Amniotic stem cell (primary cell): Measurements from ENCODE around the gene ZNF831.

Experiments used
- DNase-seq: peaks from one replicate; lab custom pipeline; 2025; lab: John Stamatoyannopoulos, UW

Gene ZNF831

GRCh38 chr20:59157961-59158541 lies 5.6 kb upstream of the ZNF831 start:
- no peak for DNase-seq

- no peak for DNase-seq
Measured at GRCh38 chr20:59158673-59159072, 4.9 kb upstream of the ZNF831 start.

DNA sequence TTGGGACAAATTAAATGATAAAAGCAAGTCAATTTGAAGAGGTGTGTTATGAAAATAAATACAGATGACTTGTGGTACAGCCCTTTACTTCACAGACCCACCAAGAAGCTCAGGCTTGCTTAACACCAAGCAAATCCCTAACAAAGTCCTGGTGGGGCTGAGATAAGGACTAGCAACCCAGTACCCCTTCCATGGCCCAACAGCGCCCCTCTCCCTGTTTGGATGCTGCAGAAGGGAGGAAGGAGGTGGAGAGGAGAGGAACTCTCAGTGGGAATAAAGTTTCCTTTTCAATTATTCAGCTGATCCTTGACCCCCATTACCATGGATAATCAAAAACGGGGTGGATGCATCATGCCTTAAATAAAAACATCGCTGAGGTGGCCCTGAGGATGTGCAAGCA lies 4.5 kb upstream of the ZNF831 start:
- DNase-seq: no peak

GRCh38 chr20:59159493-59160376 lies 3.9 kb upstream of the ZNF831 start:
- no peak for DNase-seq

GRCh38 chr20:59160389-59161115 lies 3.1 kb upstream of the ZNF831 start:
- no peak for DNase-seq

- DNase-seq: no peak
Measured at GRCh38 chr20:59161721-59162120, 1.9 kb upstream of the ZNF831 start.

DNA sequence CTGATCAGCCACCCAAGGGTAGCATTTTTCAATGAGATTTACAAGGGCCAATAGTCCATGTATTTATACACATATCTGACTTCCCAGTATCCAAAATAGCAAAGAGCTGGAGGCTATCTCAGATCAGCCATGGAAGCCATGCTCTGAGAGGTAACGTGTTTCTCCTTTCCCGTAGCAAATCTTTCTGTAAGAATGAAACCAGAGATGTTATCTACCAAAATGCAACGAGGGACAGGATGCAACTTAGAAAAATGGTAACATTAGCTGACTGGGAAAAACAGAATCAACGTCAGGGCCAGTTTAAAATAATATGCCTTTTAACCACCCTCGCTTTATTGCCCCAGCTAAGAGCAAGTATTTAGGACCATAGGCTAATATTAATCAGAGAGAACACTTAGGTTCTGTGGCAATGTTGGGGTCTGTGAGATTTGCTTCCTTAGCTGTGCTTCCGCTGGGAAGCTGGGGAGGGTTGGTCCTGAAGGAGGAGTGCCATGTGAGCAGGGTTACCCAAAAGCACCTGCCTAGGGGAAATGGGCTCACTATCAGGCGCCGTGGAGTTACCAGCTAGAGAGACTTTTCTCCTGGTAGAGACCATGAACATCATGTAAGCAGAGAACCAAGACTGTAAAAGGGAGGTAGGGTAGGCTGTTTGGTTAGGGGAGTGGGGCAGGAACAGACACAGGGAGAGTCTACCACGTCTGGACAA lies 1.2 kb downstream of the ZNF831 start:
- DNase-seq: no peak

- no peak for DNase-seq
Measured at GRCh38 chr20:59165396-59165795, 1.8 kb downstream of the ZNF831 start.

DNA sequence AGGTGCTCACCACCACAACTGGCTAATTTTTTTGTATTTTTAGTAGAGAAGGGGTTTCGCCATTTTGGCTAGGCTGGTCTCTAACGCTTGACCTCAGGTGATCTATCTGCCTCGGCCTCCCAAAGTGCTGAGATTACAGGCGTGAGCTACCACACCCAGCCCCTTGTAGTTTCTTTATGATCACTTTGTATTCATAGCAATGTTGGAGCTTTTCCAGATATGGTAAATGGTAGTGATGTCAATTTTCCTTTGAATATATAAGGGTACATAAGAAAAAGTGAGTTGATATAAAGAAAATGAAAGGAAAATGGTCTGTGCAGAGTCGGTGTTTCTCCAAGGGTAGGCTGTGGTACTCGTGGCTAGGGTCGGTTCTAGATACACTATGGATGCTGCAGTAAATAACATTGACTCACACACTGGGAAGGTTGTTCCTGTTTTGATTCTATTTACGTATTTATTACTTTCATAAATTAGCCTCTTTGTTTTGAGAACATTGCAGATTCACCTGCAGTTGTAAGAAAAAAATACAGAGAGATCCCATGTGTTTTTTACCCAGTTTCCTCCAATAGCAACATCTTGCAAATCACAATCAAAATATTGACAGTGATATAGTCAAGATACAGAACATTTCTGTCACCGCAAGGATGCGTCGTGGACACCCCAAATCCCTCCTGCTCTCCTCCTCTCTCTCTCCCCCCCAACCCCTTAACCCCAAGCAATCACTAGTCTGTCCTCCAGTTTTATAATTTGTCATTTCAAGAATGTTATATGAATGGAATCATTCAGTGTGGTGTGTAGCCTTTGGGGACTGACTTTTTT lies 2.5 kb downstream of the ZNF831 start:
- no peak for DNase-seq

GRCh38 chr20:59170406-59171349 lies 7.1 kb downstream of the ZNF831 start:
- no peak for DNase-seq

GRCh38 chr20:59171986-59172385 lies 8.4 kb downstream of the ZNF831 start:
- no peak for DNase-seq

DNA sequence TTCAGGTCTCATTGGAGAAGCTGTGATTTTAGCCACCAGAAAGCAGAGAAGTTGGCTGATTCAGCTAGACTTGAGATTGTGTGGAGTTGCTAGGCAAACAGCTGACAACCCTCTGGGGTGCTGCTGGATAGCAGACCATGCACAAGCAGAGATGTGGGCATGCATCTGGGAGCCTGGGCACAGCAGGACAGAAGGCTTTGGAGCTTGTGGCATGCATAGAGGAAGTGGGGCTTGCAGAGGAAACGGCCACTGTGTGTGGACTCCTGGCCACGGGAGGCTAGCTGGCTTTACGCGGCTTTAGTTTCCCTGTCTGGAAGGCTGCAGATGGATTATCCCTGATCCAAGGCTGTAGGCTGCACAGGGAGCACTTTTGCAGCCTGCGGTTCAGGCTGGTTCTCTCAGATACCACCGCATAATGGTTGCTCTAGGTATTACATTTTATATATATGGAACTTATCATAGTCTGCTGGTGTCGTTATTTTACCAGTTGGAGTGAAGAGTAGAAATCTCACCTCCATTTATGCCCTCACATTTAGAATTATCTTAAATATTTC lies 10.4 kb downstream of the ZNF831 start:
- no peak for DNase-seq

DNA sequence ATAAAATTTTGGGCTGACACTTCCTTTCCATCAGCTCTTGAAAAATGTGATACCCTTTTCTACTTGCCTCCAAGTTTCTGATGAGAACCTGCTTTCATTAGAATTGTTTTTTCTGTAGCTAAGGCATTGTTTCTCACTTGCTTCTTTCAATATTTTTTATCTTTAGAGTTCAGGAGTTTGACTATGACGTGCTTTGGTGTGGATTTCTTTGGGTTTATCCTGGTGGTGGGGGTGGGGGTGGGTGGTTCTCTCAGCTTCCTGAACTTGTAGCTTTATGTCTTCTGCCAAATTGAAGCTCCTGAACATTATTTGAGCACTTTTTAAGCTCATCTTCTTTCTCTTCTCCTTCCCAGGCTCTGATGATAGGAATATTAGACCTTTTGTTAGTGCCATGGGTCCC lies 11.4 kb downstream of the ZNF831 start:
- DNase-seq: no peak

- no peak for DNase-seq
Measured at GRCh38 chr20:59175861-59176260, 12.2 kb downstream of the ZNF831 start.

- no peak for DNase-seq
Measured at GRCh38 chr20:59176812-59177211, 13.2 kb downstream of the ZNF831 start.

- DNase-seq: no peak
Measured at GRCh38 chr20:59177266-59178250, 13.9 kb downstream of the ZNF831 start.

- no peak for DNase-seq
Measured at GRCh38 chr20:59178983-59179595, 15.5 kb downstream of the ZNF831 start.

DNA sequence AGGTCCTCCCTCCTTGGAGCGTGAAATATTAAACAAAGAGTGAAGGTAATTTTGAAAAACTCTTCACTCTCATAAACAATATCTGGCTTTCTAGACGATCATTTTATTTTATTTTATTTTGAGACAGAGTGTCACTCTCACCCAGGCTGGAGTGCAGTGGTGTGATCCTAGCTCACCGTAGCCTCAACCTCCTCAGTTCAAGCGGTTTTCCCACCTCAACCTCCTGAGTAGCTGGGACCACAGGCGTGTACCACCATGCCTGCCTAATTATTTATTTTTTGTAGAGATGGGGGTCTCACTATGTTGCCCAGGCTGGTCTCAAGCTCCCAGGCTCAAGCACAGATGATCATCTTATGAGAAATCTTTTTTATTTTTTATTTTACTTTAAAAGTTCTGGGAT lies 16.4 kb downstream of the ZNF831 start:
- no peak for DNase-seq
